Measurements from ENCODE around the gene ZNF860. TPM values are rescaled to one million over a fixed set of nuclear protein-coding genes. Genes with fewer than 3 reads are reported as not detected.

The ZNF860 gene
- total RNA-seq, 4 donors from 2014 or later = 0.33 to 0.88 (median 0.36) TPM

DNA sequence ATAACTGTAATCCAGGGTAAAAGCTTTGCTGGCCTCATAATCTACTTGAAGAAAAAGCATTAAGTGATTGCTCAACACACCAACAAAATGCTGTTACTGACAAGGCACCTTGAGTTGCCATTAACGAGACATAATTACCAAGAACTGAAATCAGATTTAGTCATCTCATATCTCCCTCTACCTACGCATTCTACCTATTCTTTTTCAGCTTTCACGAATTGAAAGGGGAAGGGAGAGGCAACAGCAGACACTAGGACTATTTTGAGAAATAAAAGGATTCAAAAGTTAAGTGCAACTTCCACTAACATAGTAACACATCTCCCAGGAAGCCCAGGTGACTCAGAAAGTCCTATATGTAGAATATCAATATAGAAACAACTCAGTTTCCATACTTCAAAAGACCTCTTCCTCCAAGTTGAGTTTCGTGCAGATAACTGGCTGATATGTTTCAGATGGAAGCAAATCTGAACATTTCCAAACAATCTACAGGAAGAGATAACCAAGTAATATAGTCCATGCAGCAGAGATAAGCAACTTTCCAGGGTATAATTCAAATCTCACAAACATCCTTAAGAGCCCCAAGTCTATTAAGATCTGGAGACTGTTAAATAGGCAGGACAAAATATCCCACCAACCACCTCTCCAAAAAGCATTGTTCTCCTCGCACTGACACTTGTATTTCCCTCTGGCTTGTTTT lies 2.4 kb upstream of the ZNF860 start:
- TF ChIP-seq CTCF (IDR thresholded peaks at IDR 0.05; ENCODE audit: low read depth) = no peak

GRCh38 chr3:31980530-31981205 lies 882 bp upstream of the ZNF860 start:
- TF ChIP-seq CTCF (IDR thresholded peaks at IDR 0.05; ENCODE audit: low read depth) = no peak

DNA sequence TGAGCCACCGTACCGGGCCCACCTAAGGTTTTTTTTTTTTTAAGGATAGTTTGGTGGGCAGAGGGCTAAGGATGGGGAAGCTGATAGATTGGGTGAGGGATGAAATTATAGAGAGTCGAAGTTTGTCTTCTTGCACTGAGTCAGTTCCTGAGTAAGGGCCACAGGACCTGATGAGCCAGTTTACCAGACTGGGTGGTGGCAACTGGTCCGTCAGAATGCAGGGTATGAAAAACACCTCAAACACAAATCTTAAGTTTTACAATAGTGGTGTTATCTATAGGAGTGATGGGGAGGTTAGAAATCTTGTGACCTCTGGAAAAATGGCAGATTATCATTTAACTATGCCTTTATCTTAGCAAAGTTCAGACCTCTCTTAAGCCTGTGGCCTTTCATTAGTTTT lies 2.8 kb downstream of the ZNF860 start:
- no peak for TF ChIP-seq CTCF (IDR thresholded peaks at IDR 0.05; ENCODE audit: low read depth)

GRCh38 chr3:31985831-31986230 lies 4.3 kb downstream of the ZNF860 start:
- TF ChIP-seq CTCF (IDR thresholded peaks at IDR 0.05; ENCODE audit: low read depth) = no peak

GRCh38 chr3:31988271-31988670 lies 6.7 kb downstream of the ZNF860 start:
- TF ChIP-seq CTCF (IDR thresholded peaks at IDR 0.05; ENCODE audit: low read depth) = no peak

DNA sequence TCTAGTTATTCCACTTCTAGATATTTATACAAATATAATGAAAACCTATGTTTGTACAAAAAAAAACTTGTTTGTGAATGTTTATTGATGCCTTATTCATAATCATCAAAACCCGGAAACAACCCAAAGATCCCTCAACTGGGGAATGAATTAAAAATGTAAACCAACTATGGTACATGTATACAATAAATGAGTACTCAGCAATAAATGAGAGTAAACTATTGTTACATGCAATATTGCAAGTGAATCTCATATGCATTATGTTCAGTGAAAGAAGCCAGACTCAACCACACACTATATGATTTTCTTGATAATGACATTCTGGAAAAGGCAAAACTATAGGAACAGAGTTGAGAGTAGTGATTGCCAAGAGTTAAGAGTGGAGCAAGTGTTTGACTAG lies 12.3 kb downstream of the ZNF860 start:
- TF ChIP-seq CTCF (IDR thresholded peaks at IDR 0.05; ENCODE audit: low read depth) = no peak

DNA sequence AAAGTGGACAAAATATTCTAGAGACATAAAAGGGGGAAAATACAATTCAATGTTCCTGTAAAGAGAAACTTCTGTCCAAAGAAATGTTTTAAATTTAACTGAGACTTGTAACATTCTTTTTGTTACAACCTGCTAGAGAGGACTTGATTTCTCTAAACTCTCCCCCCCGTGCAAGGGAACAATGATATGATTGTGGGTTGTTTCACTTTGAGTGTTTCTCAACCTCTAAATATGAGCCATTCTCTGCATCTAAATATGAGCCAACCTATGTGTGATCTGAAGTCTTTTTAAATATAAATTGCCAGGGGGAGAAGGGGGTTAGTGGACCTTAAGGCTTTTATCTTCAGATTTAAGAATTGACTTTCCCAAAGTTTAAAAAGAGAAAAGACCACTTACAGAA lies 14.6 kb downstream of the ZNF860 start:
- TF ChIP-seq CTCF (IDR thresholded peaks at IDR 0.05; ENCODE audit: low read depth) = no peak

All from subcutaneous adipose tissue (tissue), 4 donors.